ENCODE measurements around the gene HMX3. TPM values are rescaled to one million over a fixed set of nuclear protein-coding genes. Genes with fewer than 3 reads are reported as not detected.

Gene HMX3
- total and polyA plus RNA-seq, 2 of the 8 experiments (the other 6 are each of a cell fraction or from before 2014, with no cell fraction given), result 0.05 TPM; not detected in 1

DNA sequence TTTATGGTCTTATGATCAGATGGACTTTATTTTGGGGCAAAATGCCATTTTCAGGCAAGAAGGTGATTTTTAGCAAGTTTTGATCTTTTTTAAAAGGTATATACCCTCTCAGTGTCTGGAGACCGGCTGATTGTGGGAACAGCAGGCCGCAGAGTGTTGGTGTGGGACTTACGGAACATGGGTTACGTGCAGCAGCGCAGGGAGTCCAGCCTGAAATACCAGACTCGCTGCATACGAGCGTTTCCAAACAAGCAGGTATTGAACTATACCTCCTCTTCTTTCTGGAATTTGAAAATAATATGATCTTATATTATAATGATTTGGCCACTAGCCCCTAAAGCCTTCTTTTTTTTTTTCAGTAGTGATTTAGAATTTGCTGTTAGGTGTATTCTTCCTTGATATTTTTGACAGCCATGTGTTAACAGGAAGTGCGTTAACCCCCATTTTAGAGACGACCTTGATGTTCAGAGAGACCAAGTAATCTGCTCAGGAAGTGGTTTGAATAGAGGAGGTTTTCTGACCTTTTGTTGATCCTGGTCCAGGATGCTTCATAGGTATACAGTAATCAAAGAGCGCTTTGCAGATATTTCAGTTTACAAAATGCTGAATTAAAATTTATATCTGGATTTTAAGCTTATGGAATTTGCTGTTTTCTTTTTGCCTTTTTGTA lies 24.7 kb downstream of the HMX3 start (continued):
- TF ChIP-seq, protein P1, sequence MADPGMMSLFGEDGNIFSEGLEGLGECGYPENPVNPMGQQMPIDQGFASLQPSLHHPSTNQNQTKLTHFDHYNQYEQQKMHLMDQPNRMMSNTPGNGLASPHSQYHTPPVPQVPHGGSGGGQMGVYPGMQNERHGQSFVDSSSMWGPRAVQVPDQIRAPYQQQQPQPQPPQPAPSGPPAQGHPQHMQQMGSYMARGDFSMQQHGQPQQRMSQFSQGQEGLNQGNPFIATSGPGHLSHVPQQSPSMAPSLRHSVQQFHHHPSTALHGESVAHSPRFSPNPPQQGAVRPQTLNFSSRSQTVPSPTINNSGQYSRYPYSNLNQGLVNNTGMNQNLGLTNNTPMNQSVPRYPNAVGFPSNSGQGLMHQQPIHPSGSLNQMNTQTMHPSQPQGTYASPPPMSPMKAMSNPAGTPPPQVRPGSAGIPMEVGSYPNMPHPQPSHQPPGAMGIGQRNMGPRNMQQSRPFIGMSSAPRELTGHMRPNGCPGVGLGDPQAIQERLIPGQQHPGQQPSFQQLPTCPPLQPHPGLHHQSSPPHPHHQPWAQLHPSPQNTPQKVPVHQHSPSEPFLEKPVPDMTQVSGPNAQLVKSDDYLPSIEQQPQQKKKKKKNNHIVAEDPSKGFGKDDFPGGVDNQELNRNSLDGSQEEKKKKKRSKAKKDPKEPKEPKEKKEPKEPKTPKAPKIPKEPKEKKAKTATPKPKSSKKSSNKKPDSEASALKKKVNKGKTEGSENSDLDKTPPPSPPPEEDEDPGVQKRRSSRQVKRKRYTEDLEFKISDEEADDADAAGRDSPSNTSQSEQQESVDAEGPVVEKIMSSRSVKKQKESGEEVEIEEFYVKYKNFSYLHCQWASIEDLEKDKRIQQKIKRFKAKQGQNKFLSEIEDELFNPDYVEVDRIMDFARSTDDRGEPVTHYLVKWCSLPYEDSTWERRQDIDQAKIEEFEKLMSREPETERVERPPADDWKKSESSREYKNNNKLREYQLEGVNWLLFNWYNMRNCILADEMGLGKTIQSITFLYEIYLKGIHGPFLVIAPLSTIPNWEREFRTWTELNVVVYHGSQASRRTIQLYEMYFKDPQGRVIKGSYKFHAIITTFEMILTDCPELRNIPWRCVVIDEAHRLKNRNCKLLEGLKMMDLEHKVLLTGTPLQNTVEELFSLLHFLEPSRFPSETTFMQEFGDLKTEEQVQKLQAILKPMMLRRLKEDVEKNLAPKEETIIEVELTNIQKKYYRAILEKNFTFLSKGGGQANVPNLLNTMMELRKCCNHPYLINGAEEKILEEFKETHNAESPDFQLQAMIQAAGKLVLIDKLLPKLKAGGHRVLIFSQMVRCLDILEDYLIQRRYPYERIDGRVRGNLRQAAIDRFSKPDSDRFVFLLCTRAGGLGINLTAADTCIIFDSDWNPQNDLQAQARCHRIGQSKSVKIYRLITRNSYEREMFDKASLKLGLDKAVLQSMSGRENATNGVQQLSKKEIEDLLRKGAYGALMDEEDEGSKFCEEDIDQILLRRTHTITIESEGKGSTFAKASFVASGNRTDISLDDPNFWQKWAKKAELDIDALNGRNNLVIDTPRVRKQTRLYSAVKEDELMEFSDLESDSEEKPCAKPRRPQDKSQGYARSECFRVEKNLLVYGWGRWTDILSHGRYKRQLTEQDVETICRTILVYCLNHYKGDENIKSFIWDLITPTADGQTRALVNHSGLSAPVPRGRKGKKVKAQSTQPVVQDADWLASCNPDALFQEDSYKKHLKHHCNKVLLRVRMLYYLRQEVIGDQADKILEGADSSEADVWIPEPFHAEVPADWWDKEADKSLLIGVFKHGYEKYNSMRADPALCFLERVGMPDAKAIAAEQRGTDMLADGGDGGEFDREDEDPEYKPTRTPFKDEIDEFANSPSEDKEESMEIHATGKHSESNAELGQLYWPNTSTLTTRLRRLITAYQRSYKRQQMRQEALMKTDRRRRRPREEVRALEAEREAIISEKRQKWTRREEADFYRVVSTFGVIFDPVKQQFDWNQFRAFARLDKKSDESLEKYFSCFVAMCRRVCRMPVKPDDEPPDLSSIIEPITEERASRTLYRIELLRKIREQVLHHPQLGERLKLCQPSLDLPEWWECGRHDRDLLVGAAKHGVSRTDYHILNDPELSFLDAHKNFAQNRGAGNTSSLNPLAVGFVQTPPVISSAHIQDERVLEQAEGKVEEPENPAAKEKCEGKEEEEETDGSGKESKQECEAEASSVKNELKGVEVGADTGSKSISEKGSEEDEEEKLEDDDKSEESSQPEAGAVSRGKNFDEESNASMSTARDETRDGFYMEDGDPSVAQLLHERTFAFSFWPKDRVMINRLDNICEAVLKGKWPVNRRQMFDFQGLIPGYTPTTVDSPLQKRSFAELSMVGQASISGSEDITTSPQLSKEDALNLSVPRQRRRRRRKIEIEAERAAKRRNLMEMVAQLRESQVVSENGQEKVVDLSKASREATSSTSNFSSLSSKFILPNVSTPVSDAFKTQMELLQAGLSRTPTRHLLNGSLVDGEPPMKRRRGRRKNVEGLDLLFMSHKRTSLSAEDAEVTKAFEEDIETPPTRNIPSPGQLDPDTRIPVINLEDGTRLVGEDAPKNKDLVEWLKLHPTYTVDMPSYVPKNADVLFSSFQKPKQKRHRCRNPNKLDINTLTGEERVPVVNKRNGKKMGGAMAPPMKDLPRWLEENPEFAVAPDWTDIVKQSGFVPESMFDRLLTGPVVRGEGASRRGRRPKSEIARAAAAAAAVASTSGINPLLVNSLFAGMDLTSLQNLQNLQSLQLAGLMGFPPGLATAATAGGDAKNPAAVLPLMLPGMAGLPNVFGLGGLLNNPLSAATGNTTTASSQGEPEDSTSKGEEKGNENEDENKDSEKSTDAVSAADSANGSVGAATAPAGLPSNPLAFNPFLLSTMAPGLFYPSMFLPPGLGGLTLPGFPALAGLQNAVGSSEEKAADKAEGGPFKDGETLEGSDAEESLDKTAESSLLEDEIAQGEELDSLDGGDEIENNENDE (IDR thresholded peaks at IDR 0.05; ENCODE audit: insufficient replicate concordance, low read length), result no peak
- TF ChIP-seq SIX5 (IDR thresholded peaks at IDR 0.05; ENCODE audit: low read depth, low read length) (no peak), SIN3A (conservative IDR thresholded peaks at IDR 0.05 in 1 of 2, IDR thresholded peaks at IDR 0.05 in 1 of 2; ENCODE audit: low read depth in 1 of 2, low read length in 2 of 2) (no peak), EGR1 (IDR thresholded peaks at IDR 0.05; ENCODE audit: borderline replicate concordance, low read depth, low read length) (no peak), FOSL1 (IDR thresholded peaks at IDR 0.05; ENCODE audit: insufficient read depth, low read depth, low read length) (no peak), BACH1 (IDR thresholded peaks at IDR 0.05; ENCODE audit: low read length) (no peak), SRF (IDR thresholded peaks at IDR 0.05; ENCODE audit: low read depth, low read length) (no peak), RNF2 (IDR thresholded peaks at IDR 0.05; ENCODE audit: borderline replicate concordance, low read depth, low read length, missing control alignments, poor library complexity, severe bottlenecking) (no peak), BRCA1 (IDR thresholded peaks at IDR 0.05; ENCODE audit: low read depth, low read length) (no peak)
